Gastrocnemius medialis (tissue), 4 donors: ENCODE measurements around the gene POU3F3. TPM values are rescaled to one million over a fixed set of nuclear protein-coding genes. Genes with fewer than 3 reads are reported as not detected.

Experiments used
- ATAC-seq, 2 donors: fragments of 150-250 bp; one replicate each; pipeline ENCODE4 v1.9.1; 2016
- DNase-seq, 2 donors: peaks; one replicate each; pipeline ENCODE4 v3.0.0-alpha.2; 2019
- H3K27ac ChIP-seq, 4 donors: fragments of 200-600 bp; sonication (generic); 1 replicate in 1 of 4; 2 replicates in 3 of 4; pipeline ENCODE4 v1.5.1; 2016 to 2018; ENCODE audit warnings: mild to moderate bottlenecking in 2 of 4, moderate library complexity in 1 of 4
- H3K27me3 ChIP-seq, 3 donors: fragments of 200-600 bp; sonication (generic) in 2 of 3; 1 replicate in 1 of 3; 2 replicates in 2 of 3; pipeline versions ENCODE4 v1.5.1 to v1.6.0; 2016 to 2019; ENCODE audit warnings: mild to moderate bottlenecking in 1 of 3, moderate library complexity in 1 of 3
- H3K36me3 ChIP-seq, 2 donors: fragments of 200-600 bp; sonication (generic) in 1 of 2; one replicate each; pipeline ENCODE4 v1.5.1; 2017 to 2018
- H3K4me1 ChIP-seq, 2 donors: fragments of 200-600 bp; sonication (generic) in 1 of 2; one replicate each; pipeline ENCODE4 v1.5.1; 2016 to 2017; ENCODE audit warnings: mild to moderate bottlenecking in 2 of 2
- H3K4me3 ChIP-seq, 4 donors: fragments of 200-600 bp; sonication (generic) in 3 of 4; 1 replicate in 1 of 4; 2 replicates in 3 of 4; pipeline ENCODE4 v1.5.1; 2016 to 2019; ENCODE audit warnings: mild to moderate bottlenecking in 2 of 4
- H3K9me3 ChIP-seq, 3 donors: fragments of 200-600 bp; sonication (generic) in 2 of 3; 1 replicate in 1 of 3; 2 replicates in 2 of 3; pipeline ENCODE4 v1.5.1; 2016 to 2019
- POLR2A ChIP-seq, 2 donors: fragments of 450-650 bp; IDR thresholded peaks; one replicate each; pipeline ENCODE4 v1.6.1; 2017; ENCODE audit warnings: antibody characterized with exemption in 2 of 2, mild to moderate bottlenecking in 2 of 2, moderate library complexity in 2 of 2
- in situ Hi-C, 4 donors: fragments of 200-750 bp; cut with MboI; loops; one replicate each; pipeline versions ENCODE4 v1.15.0 to v1.8.0; 2017; ENCODE audit warnings: low sequenced_read_pairs in 4 of 4
- intact Hi-C: fragments of 100-400 bp; cut with DNase I; formaldehyde crosslinking; loops from one replicate; pipeline ENCODE4 v1.15.1; 2023; ENCODE audit warnings: low total_unique reads
- total RNA-seq, 4 donors: library from RNA; depleted of rRNA; stranded (reverse); fragments of >200 nt; gene quantifications; one replicate each; pipeline versions ENCODE4 v1.1.0 to v1.2.3, GENCODE V29; 2016
- TF ChIP-seq, protein P1 (sequence below), 5 experiments: fragments of 450-650 bp in 3 of 5; fragments of 200-600 bp in 2 of 5; sonication (generic) in 2 of 5; IDR thresholded peaks in 4 of 5; conservative IDR thresholded peaks in 1 of 5; 1 replicate in 4 of 5; 2 replicates in 1 of 5; pipeline ENCODE4 v1.5.1; 2016 to 2019; ENCODE audit warnings: antibody characterized with exemption in 5 of 5, mild to moderate bottlenecking in 3 of 5, moderate library complexity in 3 of 5

Gene POU3F3
- total RNA-seq, 4 donors from 2014 or later = not detected

- Histone ChIP-seq H3K4me3 (no peak overlapping the region), H3K4me1 (peaks cover 13 to 14% of the 10 kb centered on the region in 2 donors), H3K27ac (no peak overlapping the region), H3K9me3 (no peaks in the 10 kb centered on the region), H3K36me3 (no peaks in the 10 kb centered on the region), H3K27me3 (peaks cover 81 to 88% (median 86%) of the 10 kb centered on the region in 3 donors)
- intact Hi-C loops = no loop called here
- TF ChIP-seq, protein P1, sequence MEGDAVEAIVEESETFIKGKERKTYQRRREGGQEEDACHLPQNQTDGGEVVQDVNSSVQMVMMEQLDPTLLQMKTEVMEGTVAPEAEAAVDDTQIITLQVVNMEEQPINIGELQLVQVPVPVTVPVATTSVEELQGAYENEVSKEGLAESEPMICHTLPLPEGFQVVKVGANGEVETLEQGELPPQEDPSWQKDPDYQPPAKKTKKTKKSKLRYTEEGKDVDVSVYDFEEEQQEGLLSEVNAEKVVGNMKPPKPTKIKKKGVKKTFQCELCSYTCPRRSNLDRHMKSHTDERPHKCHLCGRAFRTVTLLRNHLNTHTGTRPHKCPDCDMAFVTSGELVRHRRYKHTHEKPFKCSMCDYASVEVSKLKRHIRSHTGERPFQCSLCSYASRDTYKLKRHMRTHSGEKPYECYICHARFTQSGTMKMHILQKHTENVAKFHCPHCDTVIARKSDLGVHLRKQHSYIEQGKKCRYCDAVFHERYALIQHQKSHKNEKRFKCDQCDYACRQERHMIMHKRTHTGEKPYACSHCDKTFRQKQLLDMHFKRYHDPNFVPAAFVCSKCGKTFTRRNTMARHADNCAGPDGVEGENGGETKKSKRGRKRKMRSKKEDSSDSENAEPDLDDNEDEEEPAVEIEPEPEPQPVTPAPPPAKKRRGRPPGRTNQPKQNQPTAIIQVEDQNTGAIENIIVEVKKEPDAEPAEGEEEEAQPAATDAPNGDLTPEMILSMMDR (IDR thresholded peaks at IDR 0.05 in 4 of 5, conservative IDR thresholded peaks at IDR 0.05 in 1 of 5) = no peak
- no peak for TF ChIP-seq POLR2A (IDR thresholded peaks at IDR 0.05)
- in situ Hi-C loops = no loop called here
- DNase-seq (no peak), ATAC-seq (no peak)
These were observed 5.4 kb downstream of the POU3F3 start for GRCh38 chr2:104859291-104859765.

DNA sequence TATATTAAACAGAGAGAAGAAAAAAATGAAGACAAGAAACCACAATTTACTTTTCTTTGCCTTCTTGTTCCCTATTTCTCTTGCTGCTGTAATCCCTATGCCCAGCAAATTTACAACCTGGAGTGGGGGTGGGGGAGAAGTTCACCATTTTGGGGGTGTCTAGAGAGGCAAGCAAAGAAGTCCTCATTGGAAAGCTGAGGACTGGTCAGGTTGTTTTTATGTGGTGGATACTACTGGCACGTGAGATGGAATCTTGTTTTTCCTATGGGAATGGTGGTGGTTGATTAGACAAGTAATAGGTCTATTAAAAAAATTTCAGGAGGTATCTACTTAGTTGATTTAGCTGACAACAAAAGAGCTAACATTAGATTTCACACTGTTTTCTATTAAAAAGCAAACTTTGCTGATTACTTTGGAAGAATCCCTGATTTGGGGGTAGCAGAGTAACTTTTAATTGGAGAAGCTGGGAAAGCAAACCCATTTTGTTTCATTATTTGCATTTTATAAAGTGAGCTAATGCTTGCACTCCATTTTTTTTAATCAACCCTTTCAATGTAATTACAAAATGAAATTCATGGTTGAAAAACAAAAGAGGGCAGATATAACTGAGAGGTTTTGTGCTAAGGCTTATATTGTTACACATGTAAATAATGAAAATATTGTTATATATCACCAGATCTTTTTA, 6.0 kb downstream of the POU3F3 start:
- ATAC-seq = no peak
- in situ Hi-C loops = no loop called here
- H3K27me3 ChIP-seq = peaks cover 81 to 88% (median 86%) of the 10 kb centered on the region in 3 donors

GRCh38 chr2:104860451-104860790, 6.5 kb downstream of the POU3F3 start:
- in situ Hi-C loops = no loop called here
- Histone ChIP-seq H3K4me1 (peaks cover 13 to 14% of the 10 kb centered on the region in 2 donors), H3K27me3 (peaks cover 86 to 92% (median 90%) of the 10 kb centered on the region in 3 donors)

More for the DNA sequence above, 6.0 kb downstream of the POU3F3 start:
- H3K36me3 ChIP-seq = no peaks in the 10 kb centered on the region
- no peak for DNase-seq
- H3K9me3 ChIP-seq = no peaks in the 10 kb centered on the region
- H3K4me3 ChIP-seq = no peak overlapping the region
- TF ChIP-seq, protein P1 (IDR thresholded peaks at IDR 0.05 in 4 of 5, conservative IDR thresholded peaks at IDR 0.05 in 1 of 5) = no peak
- no peak for TF ChIP-seq POLR2A (IDR thresholded peaks at IDR 0.05)
- intact Hi-C loops = loop anchor here (5.0 kb wide), 1 partner anchor 68 kb away; no protein-coding TSS in a partner anchor
- H3K4me1 ChIP-seq = peaks cover 13 to 14% of the 10 kb centered on the region in 2 donors
- H3K27ac ChIP-seq = no peak overlapping the region

GRCh38 chr2:104861351-104862057, 7.6 kb downstream of the POU3F3 start:
- intact Hi-C loops = loop anchor here (5.0 kb wide), 1 partner anchor 69 kb away; no protein-coding TSS in a partner anchor
- H3K36me3 ChIP-seq = no peaks in the 10 kb centered on the region
- H3K27me3 ChIP-seq = peaks cover 92 to 99% (median 95%) of the 10 kb centered on the region in 3 donors
- H3K9me3 ChIP-seq = no peaks in the 10 kb centered on the region
- H3K4me1 ChIP-seq = peaks cover 13 to 14% of the 10 kb centered on the region in 2 donors
- no peak for ATAC-seq
- in situ Hi-C loops = no loop called here
- no peak overlapping the region for H3K27ac ChIP-seq
- TF ChIP-seq, protein P1 (IDR thresholded peaks at IDR 0.05 in 4 of 5, conservative IDR thresholded peaks at IDR 0.05 in 1 of 5) = no peak
- no peak for TF ChIP-seq POLR2A (IDR thresholded peaks at IDR 0.05)
- DNase-seq = no peak
- no peak overlapping the region for H3K4me3 ChIP-seq

More at GRCh38 chr2:104860451-104860790, 6.5 kb downstream of the POU3F3 start:
- intact Hi-C loops = loop anchor here (5.0 kb wide), 1 partner anchor 68 kb away; no protein-coding TSS in a partner anchor
- ATAC-seq (no peak), DNase-seq (no peak)
- Histone ChIP-seq H3K36me3 (no peaks in the 10 kb centered on the region), H3K27ac (no peak overlapping the region), H3K9me3 (no peaks in the 10 kb centered on the region), H3K4me3 (no peak overlapping the region)
- TF ChIP-seq, protein P1 (IDR thresholded peaks at IDR 0.05 in 4 of 5, conservative IDR thresholded peaks at IDR 0.05 in 1 of 5) = no peak
- TF ChIP-seq POLR2A (IDR thresholded peaks at IDR 0.05) = no peak
